Measurements from ENCODE around the gene DYRK3.

Gene DYRK3

GRCh38 chr1:206693592-206693991, 58.3 kb downstream of the DYRK3 start:
- H3K36me3 ChIP-seq (ENCODE audit: low read depth), result peaks cover 5% of the 10 kb centered on the region; the same call in 1 of the 2 replicates
- no peak for ATAC-seq (ENCODE audit: low read depth)
- no peaks in the 10 kb centered on the region for H3K4me1 ChIP-seq (ENCODE audit: insufficient read depth, poor library complexity, severe bottlenecking)

GRCh38 chr1:206694171-206695124, 59.1 kb downstream of the DYRK3 start:
- no peak for ATAC-seq (ENCODE audit: low read depth)
- Histone ChIP-seq H3K9me3 (ENCODE audit: severe bottlenecking) (no peaks in the 10 kb centered on the region), H3K36me3 (ENCODE audit: low read depth) (peaks cover 5% of the 10 kb centered on the region; the same call in 1 of the 2 replicates), H3K27me3 (ENCODE audit: insufficient read depth, poor library complexity, severe bottlenecking) (no peaks in the 10 kb centered on the region), H3K27ac (ENCODE audit: poor library complexity, severe bottlenecking) (no peak overlapping the region), H3K4me1 (ENCODE audit: insufficient read depth, poor library complexity, severe bottlenecking) (no peaks in the 10 kb centered on the region), H3K4me3 (ENCODE audit: severe bottlenecking) (no peak overlapping the region)
- no peak for DNase-seq (ENCODE audit: low spot score)
- no peak for TF ChIP-seq CTCF (IDR thresholded peaks at IDR 0.05; ENCODE audit: poor library complexity, severe bottlenecking)

More at GRCh38 chr1:206693592-206693991, 58.3 kb downstream of the DYRK3 start:
- DNase-seq (ENCODE audit: low spot score), result no peak
- Histone ChIP-seq H3K27me3 (ENCODE audit: insufficient read depth, poor library complexity, severe bottlenecking) (no peaks in the 10 kb centered on the region), H3K27ac (ENCODE audit: poor library complexity, severe bottlenecking) (no peak overlapping the region), H3K4me3 (ENCODE audit: severe bottlenecking) (no peak overlapping the region), H3K9me3 (ENCODE audit: severe bottlenecking) (no peaks in the 10 kb centered on the region)
- TF ChIP-seq CTCF (IDR thresholded peaks at IDR 0.05; ENCODE audit: poor library complexity, severe bottlenecking), result no peak

GRCh38 chr1:206695733-206696132, 60.4 kb downstream of the DYRK3 start:
- Histone ChIP-seq H3K9me3 (ENCODE audit: severe bottlenecking) (no peaks in the 10 kb centered on the region), H3K4me3 (ENCODE audit: severe bottlenecking) (no peak overlapping the region), H3K36me3 (ENCODE audit: low read depth) (peaks cover 5% of the 10 kb centered on the region; the same call in 1 of the 2 replicates), H3K27me3 (ENCODE audit: insufficient read depth, poor library complexity, severe bottlenecking) (no peaks in the 10 kb centered on the region), H3K27ac (ENCODE audit: poor library complexity, severe bottlenecking) (no peak overlapping the region), H3K4me1 (ENCODE audit: insufficient read depth, poor library complexity, severe bottlenecking) (no peaks in the 10 kb centered on the region)
- DNase-seq (ENCODE audit: low spot score), result peak; percentile 23
- TF ChIP-seq CTCF (IDR thresholded peaks at IDR 0.05; ENCODE audit: poor library complexity, severe bottlenecking), result no peak
- no peak for ATAC-seq (ENCODE audit: low read depth)

- Histone ChIP-seq H3K4me1 (ENCODE audit: insufficient read depth, poor library complexity, severe bottlenecking) (no peaks in the 10 kb centered on the region), H3K9me3 (ENCODE audit: severe bottlenecking) (no peaks in the 10 kb centered on the region), H3K27me3 (ENCODE audit: insufficient read depth, poor library complexity, severe bottlenecking) (no peaks in the 10 kb centered on the region), H3K27ac (ENCODE audit: poor library complexity, severe bottlenecking) (no peak overlapping the region), H3K4me3 (ENCODE audit: severe bottlenecking) (no peak overlapping the region), H3K36me3 (ENCODE audit: low read depth) (peaks cover 5% of the 10 kb centered on the region; the same call in 1 of the 2 replicates)
- ATAC-seq (ENCODE audit: low read depth) (no peak), DNase-seq (ENCODE audit: low spot score) (peak; percentile 3)
- TF ChIP-seq CTCF (IDR thresholded peaks at IDR 0.05; ENCODE audit: poor library complexity, severe bottlenecking), result no peak
These were observed 61.7 kb downstream of the DYRK3 start for GRCh38 chr1:206696812-206697585.

Data from RWPE2 (cell line).